Activated CD8-positive, alpha-beta memory T cell treated with anti-CD3 and anti-CD28 coated beads for 48 hours (primary cell): ENCODE data around the gene ESR2.
"Not testable (repeated sequence)": the region's sequence is repeated elsewhere in the genome, so short reads cannot be mapped to it uniquely, and the experiment has no call there.

Experiments
- DNase-seq, 3 experiments: peaks; one replicate each; pipeline ENCODE4 v3.0.0-alpha.2; 2020; ENCODE audit warnings: low read depth in 2 of 3, low spot score in 2 of 3

Gene ESR2

DNA sequence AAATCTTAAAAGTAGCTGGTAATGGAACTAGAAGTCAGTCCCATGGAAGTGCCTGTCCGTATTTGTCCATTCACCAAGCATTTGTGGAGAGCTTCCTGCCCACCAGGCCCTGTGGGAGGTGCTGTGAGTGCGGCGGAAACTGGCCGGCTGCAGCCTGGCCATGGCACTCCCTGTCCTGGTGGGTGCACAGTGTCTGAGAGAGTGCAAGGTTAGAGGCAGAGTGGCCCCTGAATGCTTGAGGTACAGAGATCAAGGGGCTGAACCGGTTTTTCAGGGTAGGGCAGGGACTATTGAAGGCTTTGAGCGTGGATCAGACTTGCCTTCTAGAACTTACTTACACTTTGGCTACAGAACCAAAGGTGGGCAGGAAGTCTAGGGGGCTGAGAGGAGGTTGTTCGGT, 92.9 kb downstream of the ESR2 start:
- DNase-seq = no peak

- DNase-seq = no peak
Measured at GRCh38 chr14:64200170-64200569, 94.0 kb downstream of the ESR2 start.

DNA sequence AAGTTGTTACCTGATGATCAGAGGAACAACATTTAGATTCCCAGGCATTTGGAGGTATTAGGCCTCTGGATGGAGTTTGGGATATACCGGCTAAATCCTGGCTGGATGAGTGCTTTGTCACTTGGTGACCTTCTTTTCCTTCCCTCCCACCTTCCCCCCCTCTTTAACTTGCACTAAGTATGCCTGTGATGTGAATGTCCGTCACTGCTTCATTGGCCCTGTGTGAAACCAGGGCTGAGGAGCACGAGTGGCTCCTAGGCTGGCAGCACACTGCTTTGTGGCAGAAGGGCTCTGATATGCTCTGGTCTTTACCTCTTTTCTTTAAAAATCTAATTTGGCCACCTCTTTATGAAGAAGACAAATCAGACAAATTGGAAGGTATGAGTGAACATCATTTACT, 95.7 kb downstream of the ESR2 start:
- DNase-seq = no peak

DNA sequence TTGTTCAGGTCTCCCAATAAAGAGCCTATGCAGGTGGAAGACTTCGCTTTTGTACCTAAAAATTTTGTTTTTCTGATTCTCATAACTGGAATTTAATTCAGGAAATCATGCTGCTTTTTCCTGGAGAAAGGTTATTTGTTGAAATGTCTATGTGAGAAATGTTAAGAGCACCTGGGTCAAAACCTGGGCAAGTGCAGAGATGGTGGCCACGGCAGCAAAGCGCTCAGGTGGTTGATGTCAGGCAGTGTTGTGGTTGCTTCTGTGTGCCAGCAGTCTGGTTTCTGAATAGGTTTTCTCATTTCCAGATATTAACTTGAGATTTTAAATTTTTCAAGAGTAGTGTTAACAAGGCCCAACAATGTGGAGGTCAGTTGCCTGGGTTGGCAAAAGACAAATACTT, 96.2 kb downstream of the ESR2 start:
- DNase-seq = no peak

GRCh38 chr14:64196814-64197411, 97.3 kb downstream of the ESR2 start:
- DNase-seq = no peak

DNA sequence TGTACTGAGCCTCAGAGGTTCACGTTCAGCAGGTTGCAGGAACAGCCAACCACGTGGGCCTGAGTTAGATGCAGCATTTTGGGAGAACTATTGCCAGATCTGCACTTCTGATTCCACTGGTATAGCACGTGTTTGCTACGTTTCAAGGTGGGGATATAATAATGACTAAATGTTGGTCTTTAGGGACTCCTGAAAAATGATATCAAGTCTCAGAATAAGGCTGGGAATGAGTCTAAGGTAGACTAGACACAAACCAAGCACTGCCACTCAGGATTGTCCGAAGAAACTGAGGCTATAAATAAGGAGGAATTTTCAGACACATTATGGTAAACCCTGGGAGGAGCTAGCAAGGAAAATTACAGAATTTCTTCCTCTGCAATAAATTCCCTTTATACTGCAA, 98.1 kb downstream of the ESR2 start:
- no peak for DNase-seq

DNA sequence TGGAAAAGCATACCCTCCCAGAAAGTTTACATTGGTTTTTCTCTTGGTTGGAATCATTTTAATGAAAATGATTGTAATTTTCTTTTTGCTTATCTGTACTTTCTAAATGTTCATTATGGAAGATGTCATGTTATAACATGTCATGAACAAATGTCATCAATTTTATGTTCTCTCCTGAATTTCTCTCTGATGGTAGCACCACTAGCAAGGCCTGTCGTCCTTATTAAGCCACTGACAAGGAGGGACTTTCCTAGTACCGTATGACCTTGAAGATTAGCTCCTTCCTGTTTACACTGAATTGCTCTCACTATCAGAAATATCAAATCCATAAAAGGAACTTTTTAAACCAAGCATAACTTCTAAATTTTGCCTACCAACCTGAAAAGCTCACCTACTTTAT, 99.0 kb downstream of the ESR2 start:
- no peak for DNase-seq

- no peak for DNase-seq
Measured at GRCh38 chr14:64194404-64194803, 99.8 kb downstream of the ESR2 start.

DNA sequence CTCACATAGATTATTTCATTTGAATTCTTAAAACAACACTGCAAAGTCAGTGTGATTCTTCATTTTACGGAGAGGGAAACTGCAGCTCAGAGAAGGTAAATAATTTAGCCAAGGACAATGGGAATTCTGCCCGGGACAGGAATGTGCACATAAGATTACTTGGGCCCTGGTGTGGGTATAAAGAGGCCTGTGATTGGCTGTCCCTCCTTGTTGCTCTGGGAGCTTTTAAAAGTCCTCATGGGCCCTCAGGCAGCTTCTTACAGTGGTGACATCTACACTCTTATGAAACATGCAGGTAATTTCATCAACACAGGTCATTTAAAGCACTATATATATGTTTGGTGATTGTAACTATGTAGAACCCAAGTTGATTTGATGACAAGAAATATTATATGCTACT, 100.3 kb downstream of the ESR2 start:
- no peak for DNase-seq

DNA sequence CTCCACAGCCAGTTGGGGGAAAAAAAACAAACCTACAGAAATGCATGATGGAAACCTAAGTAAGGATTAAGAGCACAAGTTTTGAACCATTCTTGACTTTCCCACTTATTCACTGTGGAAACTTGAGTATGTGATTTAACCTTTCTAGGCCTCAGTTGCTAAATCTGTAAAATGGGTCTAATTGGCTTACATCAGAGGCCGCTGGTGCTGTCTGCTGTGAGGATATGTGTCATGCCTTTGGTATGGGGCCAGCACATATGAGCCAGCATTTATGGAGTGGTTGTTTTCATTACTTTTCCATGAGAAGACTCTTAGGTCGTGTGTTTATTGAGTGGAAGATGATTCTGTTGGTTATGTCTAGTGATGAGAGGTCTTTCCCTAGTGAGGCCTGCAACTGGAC, 102.4 kb downstream of the ESR2 start:
- no peak for DNase-seq

- DNase-seq = no peak
Measured at GRCh38 chr14:64190974-64191502, 103.1 kb downstream of the ESR2 start.

DNA sequence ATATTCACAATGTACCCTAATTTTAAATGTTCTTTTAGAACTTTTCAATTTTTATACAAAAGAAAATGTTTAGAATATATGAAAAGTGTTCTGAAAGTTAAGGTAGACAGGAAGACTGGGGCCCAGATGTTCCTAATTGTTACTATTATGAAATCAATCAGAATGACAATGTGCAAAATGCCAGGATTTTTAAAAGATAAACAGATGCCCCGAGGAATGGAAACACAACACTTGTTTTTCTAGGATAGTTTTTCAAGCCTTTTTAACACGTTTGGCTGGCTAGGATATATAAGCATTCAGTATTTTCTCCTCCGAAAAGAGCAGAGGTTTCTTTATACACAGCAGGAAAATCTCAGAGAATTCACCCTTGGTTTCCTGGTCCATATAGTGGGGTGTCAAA, 106.8 kb downstream of the ESR2 start:
- DNase-seq = no peak

DNA sequence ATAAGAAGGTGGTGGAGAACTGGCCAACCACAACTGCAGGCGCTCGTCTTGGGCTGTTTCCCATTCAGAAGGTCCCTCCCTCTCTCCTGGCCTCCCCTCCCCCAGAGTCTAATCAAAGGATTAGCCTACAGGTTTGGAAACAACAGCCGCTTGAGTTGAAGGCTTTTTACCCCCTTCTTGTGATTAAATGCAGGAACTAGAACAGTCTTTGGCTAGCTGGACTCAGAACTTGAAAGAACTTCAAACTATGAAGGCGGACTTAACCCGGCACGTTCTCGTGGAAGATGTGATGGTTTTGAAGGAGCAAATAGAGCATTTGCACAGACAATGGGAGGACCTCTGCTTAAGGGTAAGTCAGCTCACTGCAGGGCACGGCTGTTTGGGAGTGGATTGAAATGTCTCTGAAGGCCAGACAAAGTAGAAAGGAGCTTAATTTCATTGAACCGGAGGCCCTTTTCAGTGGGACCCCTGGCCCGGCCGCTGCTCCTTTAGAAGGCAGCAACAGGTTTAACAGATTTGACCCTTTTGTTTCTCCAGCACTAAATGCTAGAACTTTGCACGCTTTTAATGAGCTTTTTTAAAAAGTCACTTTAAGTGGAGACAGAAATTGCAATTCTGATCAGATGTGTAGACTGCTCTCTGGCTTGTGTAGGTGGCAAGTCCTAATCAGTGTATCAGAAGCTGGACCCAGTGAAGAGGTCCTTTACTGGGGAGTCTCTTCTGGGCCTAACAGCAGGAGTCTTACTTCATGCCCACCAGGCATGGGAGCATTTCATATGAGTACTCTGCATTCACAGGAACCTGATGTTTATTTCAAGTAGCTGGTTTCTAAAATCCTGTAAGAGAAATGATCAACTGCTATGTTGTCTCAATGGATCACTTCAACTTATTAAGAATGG, 107.7 kb downstream of the ESR2 start:
- DNase-seq = no peak

GRCh38 chr14:64185184-64185583, 109.0 kb downstream of the ESR2 start:
- no peak for DNase-seq

DNA sequence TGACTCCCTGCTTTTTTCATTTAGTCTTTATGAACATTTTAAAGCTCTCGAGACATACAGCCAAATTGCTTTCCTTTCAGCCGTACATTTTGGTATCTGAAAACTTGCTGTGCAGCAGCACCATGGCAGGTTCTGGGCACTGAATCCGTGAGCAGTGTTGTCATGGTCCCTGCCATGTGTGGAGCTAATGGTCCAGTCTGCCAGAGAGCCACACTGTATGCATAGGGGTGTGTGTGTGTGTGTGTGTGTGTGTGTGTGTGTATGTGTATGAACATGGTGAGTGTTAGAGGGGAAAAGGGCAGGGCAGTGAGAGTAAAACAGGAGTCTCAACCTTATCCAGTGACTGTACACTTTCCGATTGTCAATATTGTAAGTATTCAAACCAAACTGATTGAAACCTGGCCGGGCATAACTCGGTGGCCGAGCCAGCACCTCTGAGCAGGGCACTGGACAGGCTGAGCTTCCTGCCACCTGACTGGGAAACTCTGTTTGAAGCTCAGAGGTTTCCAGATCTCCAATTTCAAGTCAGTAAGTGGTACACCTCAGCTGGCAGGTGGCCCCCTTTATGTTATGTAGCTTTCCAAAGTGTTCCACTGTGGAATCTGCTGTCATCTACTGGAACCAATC, 110.0 kb downstream of the ESR2 start:
- no peak for DNase-seq

DNA sequence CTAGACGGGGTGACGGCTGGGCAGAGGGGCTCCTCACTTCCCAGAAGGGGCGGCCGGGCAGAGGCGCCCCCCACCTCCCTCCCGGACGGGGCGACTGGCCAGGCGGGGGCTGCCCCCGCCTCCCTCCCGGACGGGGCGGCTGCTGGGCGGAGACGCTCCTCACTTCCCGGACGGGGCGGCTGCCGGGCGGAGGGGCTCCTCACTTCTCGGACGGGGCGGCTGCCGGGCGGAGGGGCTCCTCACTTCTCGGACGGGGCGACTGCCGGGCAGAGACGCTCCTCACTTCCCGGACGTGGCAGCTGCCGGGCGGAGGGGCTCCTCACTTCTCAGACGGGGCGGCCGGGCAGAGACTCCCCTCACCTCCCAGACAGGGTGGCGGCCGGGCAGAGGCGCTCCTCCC, 111.3 kb downstream of the ESR2 start:
- DNase-seq = not testable (repeated sequence)

- DNase-seq = no peak
Measured at GRCh38 chr14:64178814-64179213, 115.4 kb downstream of the ESR2 start.

DNA sequence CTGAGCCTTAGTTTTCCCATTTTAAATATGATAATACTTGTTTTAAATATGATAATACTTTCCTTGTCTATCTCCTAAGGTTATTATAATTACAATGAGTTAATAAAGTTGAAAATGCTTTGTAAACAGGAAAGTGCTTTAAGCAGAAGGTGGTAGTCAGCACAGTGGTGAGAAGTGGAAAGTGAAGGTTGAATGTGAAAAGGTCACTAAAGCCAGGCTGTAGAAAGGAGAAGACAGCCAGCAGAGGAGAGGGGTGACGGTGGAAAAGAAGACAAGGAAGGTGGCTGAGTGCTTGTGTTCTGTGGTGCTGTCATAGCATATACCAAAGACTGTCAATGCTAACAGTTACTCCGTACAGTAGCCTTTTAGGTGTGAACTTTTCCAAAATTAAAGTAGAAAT, 117.8 kb downstream of the ESR2 start:
- no peak for DNase-seq

- DNase-seq = no peak
Measured at GRCh38 chr14:64174922-64175782, 119.0 kb downstream of the ESR2 start.

DNA sequence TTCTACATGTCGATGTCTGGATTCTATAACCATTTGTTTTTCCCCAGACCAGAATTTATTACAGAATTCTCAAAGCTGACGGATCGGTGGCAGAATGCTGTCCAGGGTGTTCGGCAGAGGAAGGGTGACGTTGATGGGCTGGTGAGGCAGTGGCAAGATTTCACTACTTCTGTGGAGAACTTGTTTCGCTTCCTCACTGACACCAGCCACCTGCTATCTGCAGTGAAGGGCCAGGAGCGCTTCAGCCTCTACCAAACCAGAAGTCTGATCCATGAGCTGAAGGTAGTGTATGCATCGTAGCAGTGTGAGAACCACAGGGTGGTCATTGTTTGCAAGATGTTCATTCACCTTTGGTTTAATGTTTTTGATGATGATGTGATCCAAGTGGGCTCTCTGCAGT, 124.0 kb downstream of the ESR2 start:
- no peak for DNase-seq

DNA sequence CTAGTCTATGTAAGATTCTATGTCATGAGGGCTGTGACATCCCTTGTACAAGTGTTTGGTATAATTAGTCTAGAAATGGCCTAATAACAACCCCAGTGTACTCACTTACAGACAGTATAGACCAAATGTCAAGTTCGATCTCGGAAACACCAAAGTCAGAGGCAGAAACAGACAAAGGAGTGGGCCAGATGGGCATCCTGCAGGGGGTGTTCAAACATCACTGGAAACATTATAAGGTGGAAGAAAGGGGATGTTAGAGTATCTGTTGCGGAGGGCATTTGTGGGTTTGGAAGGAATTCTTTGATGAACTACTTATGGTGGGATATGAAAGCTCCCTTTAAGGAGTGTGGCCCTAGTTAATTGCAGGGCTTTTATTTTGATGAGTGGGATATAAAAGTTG, 134.6 kb downstream of the ESR2 start:
- no peak for DNase-seq
